Muscle layer of colon (tissue), 2 donors: ENCODE data around the gene EPN2.
"Not testable (repeated sequence)": the region's sequence is repeated elsewhere in the genome, so short reads cannot be mapped to it uniquely, and the experiment has no call there.

Source experiments
- H3K27ac ChIP-seq: one replicate; pipeline ENCODE4 v1.7.0; 2013; ENCODE audit warnings: low read depth, mild to moderate bottlenecking, low read length, moderate library complexity
- H3K27me3 ChIP-seq, 2 donors: one replicate each; pipeline ENCODE4 v1.7.0; 2013; ENCODE audit warnings: low read length in 2 of 2, mild to moderate bottlenecking in 2 of 2; ENCODE audit not compliant: insufficient read depth in 2 of 2, control insufficient read depth in 1 of 2
- H3K36me3 ChIP-seq: one replicate; pipeline ENCODE4 v1.7.0; 2013; ENCODE audit warnings: mild to moderate bottlenecking, low read length; ENCODE audit not compliant: insufficient read depth
- H3K4me1 ChIP-seq: one replicate; pipeline ENCODE4 v1.7.0; 2013; ENCODE audit warnings: mild to moderate bottlenecking, low read length; ENCODE audit not compliant: insufficient read depth
- H3K4me3 ChIP-seq, 2 donors: one replicate each; pipeline ENCODE4 v1.7.0; 2013; ENCODE audit warnings: low read length in 2 of 2, low read depth in 1 of 2, mild to moderate bottlenecking in 1 of 2, moderate library complexity in 1 of 2
- H3K9ac ChIP-seq: one replicate; pipeline ENCODE4 v1.7.0; 2013; ENCODE audit warnings: low read length
- H3K9me3 ChIP-seq: one replicate; pipeline ENCODE4 v1.7.0; 2013; ENCODE audit warnings: mild to moderate bottlenecking, low read length
- donor health status: abdominal sarcoma.
- donor health status: Adenocarcinoma of cecum.

EPN2 gene

GRCh38 chr17:19237139-19237388, at the start of gene EPN2:
Gene EPN2 (plus strand): TSS chr17:19237366. CDS start chr17:19283120, 45,754 bp downstream.
- H3K9ac ChIP-seq, result peak within 1 kb of the TSS; percentile 65
- H3K27ac ChIP-seq, result peak within 1 kb of the TSS; percentile 88
- H3K36me3 ChIP-seq, H3K27me3 ChIP-seq, H3K9me3 ChIP-seq: not testable (repeated sequence)
- H3K4me1 ChIP-seq, result peaks cover 15% of the 10 kb centered on the region
- H3K4me3 ChIP-seq, result peak within 1 kb of the TSS; percentile 94 to 99

DNA sequence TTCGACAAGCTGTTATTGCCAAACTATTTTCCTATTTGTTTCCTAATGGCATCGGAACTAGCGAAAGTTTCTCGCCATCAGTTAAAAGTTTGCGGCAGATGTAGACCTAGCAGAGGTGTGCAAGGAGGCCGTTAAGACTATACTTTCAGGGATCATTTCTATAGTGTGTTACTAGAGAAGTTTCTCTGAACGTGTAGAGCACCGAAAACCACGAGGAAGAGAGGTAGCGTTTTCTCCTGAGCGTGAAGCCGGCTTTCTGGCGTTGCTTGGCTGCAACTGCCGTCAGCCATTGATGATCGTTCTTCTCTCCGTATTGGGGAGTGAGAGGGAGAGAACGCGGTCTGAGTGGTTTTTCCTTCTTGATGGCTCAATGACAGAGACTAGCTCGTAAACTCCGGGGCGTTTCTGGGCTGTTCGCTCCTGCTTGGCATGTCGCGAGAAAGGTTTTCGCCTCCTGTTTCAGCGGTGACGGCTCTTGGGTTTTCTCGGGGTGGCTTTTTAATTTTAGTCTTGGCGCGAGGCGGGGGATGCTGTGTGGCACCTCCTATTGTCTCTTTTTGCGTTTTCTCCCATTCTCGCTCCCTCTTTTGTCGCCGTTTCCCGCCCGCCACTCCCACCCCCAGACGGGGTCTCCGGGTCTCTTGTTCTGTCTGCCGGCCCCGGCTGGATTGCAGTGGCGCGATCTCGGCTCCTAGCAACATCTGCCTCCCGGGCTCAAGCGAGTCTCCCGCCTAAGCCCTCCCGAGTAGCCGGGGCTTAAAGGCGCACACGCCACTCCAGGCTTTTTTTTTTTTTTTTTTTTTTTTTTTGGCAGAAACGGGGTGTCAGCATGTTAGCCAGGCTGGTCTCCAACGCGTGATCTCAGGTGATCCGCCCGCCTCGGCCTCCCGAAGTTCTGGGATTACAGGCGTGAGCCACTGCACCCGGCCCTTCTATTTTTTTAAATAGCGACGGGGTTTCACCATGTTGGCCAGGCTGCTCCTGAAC, 49.0 kb upstream of the EPN2 start:
- H3K27ac ChIP-seq, result not testable (repeated sequence)

DNA sequence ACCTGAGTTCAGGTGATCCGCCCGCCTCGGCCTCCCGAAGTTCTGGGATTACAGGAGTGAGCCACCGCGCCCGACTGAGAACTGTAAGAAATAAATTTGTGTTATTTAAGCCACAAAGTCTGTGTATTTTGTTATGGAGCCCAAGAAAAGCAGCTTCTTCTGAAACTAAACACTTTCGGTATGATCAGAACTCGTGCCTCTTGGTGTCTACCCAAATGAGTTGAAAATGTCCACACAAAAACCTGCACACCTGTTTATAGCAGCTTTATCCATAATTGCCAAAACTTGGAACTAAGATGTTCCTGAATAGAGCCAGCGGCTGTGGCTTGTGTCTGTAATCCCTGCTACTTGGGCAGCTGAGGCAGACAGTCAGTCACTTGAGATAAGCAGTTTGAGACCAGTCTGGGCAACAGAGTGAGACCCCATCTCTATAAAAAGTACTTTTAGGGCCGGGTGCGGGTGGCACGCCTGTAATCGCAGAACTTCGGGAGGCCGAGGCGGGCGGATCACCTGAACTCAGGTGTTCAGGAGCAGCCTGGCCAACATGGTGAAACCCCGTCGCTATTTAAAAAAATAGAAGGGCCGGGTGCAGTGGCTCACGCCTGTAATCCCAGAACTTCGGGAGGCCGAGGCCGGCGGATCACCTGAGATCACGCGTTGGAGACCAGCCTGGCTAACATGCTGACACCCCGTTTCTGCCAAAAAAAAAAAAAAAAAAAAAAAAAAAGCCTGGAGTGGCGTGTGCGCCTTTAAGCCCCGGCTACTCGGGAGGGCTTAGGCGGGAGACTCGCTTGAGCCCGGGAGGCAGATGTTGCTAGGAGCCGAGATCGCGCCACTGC, 48.1 kb upstream of the EPN2 start:
- H3K9me3 ChIP-seq, H3K27ac ChIP-seq, H3K36me3 ChIP-seq, H3K4me1 ChIP-seq, H3K27me3 ChIP-seq, H3K4me3 ChIP-seq, H3K9ac ChIP-seq: not testable (repeated sequence)

More for the DNA sequence above, 49.0 kb upstream of the EPN2 start:
- not testable (repeated sequence) for H3K9ac ChIP-seq, H3K36me3 ChIP-seq, H3K4me3 ChIP-seq, H3K27me3 ChIP-seq, H3K9me3 ChIP-seq, H3K4me1 ChIP-seq

DNA sequence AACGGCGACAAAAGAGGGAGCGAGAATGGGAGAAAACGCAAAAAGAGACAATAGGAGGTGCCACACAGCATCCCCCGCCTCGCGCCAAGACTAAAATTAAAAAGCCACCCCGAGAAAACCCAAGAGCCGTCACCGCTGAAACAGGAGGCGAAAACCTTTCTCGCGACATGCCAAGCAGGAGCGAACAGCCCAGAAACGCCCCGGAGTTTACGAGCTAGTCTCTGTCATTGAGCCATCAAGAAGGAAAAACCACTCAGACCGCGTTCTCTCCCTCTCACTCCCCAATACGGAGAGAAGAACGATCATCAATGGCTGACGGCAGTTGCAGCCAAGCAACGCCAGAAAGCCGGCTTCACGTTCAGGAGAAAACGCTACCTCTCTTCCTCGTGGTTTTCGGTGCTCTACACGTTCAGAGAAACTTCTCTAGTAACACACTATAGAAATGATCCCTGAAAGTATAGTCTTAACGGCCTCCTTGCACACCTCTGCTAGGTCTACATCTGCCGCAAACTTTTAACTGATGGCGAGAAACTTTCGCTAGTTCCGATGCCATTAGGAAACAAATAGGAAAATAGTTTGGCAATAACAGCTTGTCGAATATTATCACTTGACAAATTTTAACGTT, 47.3 kb upstream of the EPN2 start:
- not testable (repeated sequence) for H3K9ac ChIP-seq, H3K27ac ChIP-seq, H3K4me1 ChIP-seq, H3K36me3 ChIP-seq, H3K9me3 ChIP-seq, H3K4me3 ChIP-seq, H3K27me3 ChIP-seq

GRCh38 chr17:19196382-19197204, 40.6 kb upstream of the EPN2 start:
- not testable (repeated sequence) for H3K27me3 ChIP-seq, H3K4me3 ChIP-seq, H3K9ac ChIP-seq, H3K36me3 ChIP-seq, H3K9me3 ChIP-seq, H3K27ac ChIP-seq, H3K4me1 ChIP-seq

- not testable (repeated sequence) for H3K4me1 ChIP-seq, H3K36me3 ChIP-seq, H3K9me3 ChIP-seq, H3K4me3 ChIP-seq, H3K27ac ChIP-seq, H3K27me3 ChIP-seq, H3K9ac ChIP-seq
Observed at GRCh38 chr17:19202448-19202847, 34.7 kb upstream of the EPN2 start.

- H3K36me3 ChIP-seq, H3K4me1 ChIP-seq, H3K9ac ChIP-seq: not testable (repeated sequence)
Observed at GRCh38 chr17:19203429-19203828, 33.7 kb upstream of the EPN2 start.

DNA sequence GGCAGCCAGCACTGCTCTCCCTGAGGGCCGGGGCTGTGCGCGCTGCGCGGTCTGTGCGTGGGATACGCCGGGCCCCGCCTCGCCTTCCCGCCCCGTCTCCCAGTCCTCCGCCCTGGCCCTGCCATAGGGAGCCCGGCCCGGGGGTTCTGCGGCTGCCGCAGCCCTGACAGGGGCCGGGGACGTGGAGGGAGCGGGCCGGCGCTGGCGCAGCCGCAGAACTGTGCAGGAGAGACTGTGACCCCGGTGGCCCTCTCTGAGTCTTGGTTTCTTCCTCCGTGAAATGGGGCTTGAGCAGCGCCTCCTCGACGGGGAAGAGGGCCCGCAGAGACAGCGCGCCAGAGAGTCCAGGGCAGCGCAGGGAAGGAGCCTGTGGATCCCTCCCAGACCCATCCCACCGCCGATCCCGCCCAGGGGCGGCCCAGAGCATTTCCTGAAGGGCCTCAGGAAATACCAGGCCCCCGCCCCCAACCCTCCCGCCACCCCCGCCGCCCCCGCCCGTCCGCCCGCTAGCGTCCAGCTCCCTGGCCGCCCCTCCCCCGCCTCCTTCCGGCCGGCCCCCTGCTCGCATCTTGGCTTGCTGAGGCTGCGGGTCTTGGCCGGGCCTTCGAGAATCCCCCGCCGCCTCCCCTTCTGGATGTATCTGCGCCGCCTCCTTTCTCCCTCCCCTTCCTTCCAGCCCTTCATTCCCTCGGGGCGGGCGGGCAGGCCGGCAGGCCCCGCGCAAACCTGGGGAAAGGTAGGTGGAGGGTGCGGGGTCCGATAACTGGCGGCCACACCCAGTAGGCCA, 21.9 kb upstream of the EPN2 start:
- H3K27me3 ChIP-seq, H3K27ac ChIP-seq, H3K4me3 ChIP-seq, H3K36me3 ChIP-seq, H3K9me3 ChIP-seq, H3K4me1 ChIP-seq, H3K9ac ChIP-seq: not testable (repeated sequence)

More at GRCh38 chr17:19203429-19203828, 33.7 kb upstream of the EPN2 start:
- not testable (repeated sequence) for H3K27ac ChIP-seq, H3K9me3 ChIP-seq, H3K4me3 ChIP-seq, H3K27me3 ChIP-seq

- H3K27me3 ChIP-seq, H3K4me1 ChIP-seq, H3K9ac ChIP-seq, H3K4me3 ChIP-seq, H3K27ac ChIP-seq, H3K36me3 ChIP-seq, H3K9me3 ChIP-seq: not testable (repeated sequence)
Observed at GRCh38 chr17:19216148-19216926, 20.8 kb upstream of the EPN2 start.

- not testable (repeated sequence) for H3K27ac ChIP-seq, H3K4me3 ChIP-seq, H3K36me3 ChIP-seq, H3K9me3 ChIP-seq, H3K27me3 ChIP-seq, H3K9ac ChIP-seq, H3K4me1 ChIP-seq
Observed at GRCh38 chr17:19218914-19219313, 18.3 kb upstream of the EPN2 start.
